ENCODE measurements around the gene GLOD4.

DNA sequence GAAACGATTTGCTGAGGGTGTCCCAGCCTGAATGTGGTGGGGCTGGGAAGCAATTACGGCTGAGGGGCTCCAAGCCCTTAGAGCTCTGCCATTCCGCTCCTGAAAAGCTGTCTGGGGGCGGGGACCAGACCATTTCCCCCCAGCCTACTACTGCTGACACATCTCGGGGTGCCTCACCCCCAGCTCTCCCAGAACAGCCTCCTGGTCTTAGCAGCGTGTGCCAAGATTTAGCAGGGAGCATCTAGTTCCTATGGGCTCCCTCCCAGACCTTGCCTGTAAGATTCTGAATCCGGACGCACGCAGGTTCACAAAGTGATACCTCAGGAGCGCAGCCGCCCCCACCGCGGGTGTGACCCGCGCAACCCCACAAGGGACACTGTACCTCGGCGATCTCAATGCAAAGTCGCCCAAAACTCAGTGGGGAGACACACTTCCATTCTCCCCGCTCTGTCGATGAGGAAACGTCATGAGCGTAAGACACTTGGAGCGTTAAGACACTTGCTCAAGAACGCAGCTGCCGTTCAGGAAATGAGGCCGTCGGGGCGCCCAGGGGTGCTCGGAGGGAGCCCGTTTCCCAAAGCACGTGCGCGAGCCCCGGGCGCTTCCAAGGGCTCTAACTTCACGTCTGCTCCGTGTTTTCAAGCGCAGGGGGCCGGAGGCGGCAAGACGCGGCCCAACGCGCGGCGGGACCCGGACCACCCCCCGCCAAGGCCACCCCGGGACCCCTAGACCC is 30.6 kb downstream of the GLOD4 start:
- TF ChIP-seq CTCF (IDR thresholded peaks at IDR 0.05) (no peak), POLR2A (IDR thresholded peaks at IDR 0.05) (no peak)

All from body of pancreas (tissue), 4 donors.